Heart right ventricle (tissue), 16 donors: ENCODE results near the gene RTKN2. TPM values are rescaled to one million over a fixed set of nuclear protein-coding genes. Genes with fewer than 3 reads are reported as not detected.

Experiments
- ATAC-seq, 8 donors: fragments of 200-7000 bp; cut with Tn5 transposase; one replicate each; pipeline ENCODE4 v1.9.1; 2020; ENCODE audit warnings: mild to moderate bottlenecking in 8 of 8, moderate library complexity in 8 of 8, moderate number of reproducible peaks in 1 of 8
- DNase-seq, 2 donors: peaks; one replicate each; pipeline ENCODE4 v3.0.0-alpha.2; 2020
- H3K27ac ChIP-seq, 10 donors: fragments of 200-600 bp; sonication (generic) in 2 of 10; one replicate each; pipeline versions ENCODE4 v1.5.0 to v1.8.0; 2020 to 2022; ENCODE audit warnings: mild to moderate bottlenecking in 3 of 10
- H3K27me3 ChIP-seq, 7 donors: fragments of 200-600 bp; one replicate each; pipeline ENCODE4 v1.8.0; 2021 to 2022; ENCODE audit warnings: mild to moderate bottlenecking in 2 of 7
- H3K36me3 ChIP-seq, 9 donors: fragments of 200-600 bp; sonication (generic) in 1 of 9; one replicate each; pipeline versions ENCODE4 v1.5.0 to v1.8.0; 2020 to 2022; ENCODE audit warnings: mild to moderate bottlenecking in 2 of 9
- H3K4me1 ChIP-seq, 9 donors: fragments of 200-600 bp; sonication (generic) in 1 of 9; one replicate each; pipeline versions ENCODE4 v1.5.0 to v1.8.0; 2020 to 2022; ENCODE audit warnings: mild to moderate bottlenecking in 4 of 9
- H3K4me3 ChIP-seq, 10 donors: fragments of 200-600 bp; sonication (generic) in 2 of 10; one replicate each; pipeline versions ENCODE4 v1.5.0 to v1.8.0; 2020 to 2022; ENCODE audit warnings: mild to moderate bottlenecking in 7 of 10, moderate library complexity in 2 of 10
- H3K9me3 ChIP-seq, 11 donors: fragments of 200-600 bp in 10 of 11; sonication (generic) in 2 of 11; one replicate each; pipeline versions ENCODE4 v1.5.0 to v1.8.0; 2013 to 2022; ENCODE audit warnings: mild to moderate bottlenecking in 2 of 11, control low read depth in 1 of 11, moderate library complexity in 1 of 11
- WGBS, 2 donors: extraction: QIAGEN DNeasy Blood & Tissue Kit; methylation state at CpG; one replicate each; pipeline ENCODE4 v1.1.7; 2013; ENCODE audit warnings: inconsistent platforms in 1 of 2; 5-methylcytosine and 5-hydroxymethylcytosine counted together
- intact Hi-C, 10 donors: fragments of 100-400 bp; cut with DNase I; formaldehyde crosslinking; loops; one replicate each; pipeline versions ENCODE4 v1.11.1 to v1.14.2; 2022
- polyA plus RNA-seq, 2 donors: library from polyadenylated mRNA; stranded (reverse); fragments of 200-250 nt; gene quantifications; one replicate each; pipeline ENCODE4 v1.2.3, GENCODE V29; 2013
- total RNA-seq, 10 donors: library from RNA; stranded (reverse); fragmentation: NEBNext Ultra II Directional in 3 of 10; extraction: Animal tissue kit (Norgen Biotek cat#: 25700) in 3 of 10; gene quantifications; one replicate each; pipeline versions ENCODE4 v1.2.1 to v1.2.4, GENCODE V29; 2021 to 2023
- TF ChIP-seq, protein P1 (sequence below), 9 donors: fragments of 200-600 bp; sonication (generic) in 2 of 9; IDR thresholded peaks; one replicate each; pipeline versions ENCODE4 v1.5.0 to v1.8.0; 2021 to 2022; ENCODE audit warnings: antibody characterized with exemption in 9 of 9, mild to moderate bottlenecking in 5 of 9, moderate library complexity in 1 of 9
- donor health status: Arrhythmogenic right ventricular cardiomyopathy.
- donor health status: ischemic (EF 13 %, LVEDD 7.1; RV severe dilation, severe dysfunction).
- donor health status: healthy with polysubstance abuse.
- donor health status: DM: no; HTN: yes; CAD: no.
- donor health status: DM: no; HTN: no; CAD: no.
- donor health status: ischemic (EF 25% LVEDD 6.9; RV normal size, moderate dysfunction).
- donor health status: ischemic (EF 25% LVEDD 5.7; RV mildly dilated, moderate dysfunction).
- donor health status: healthy.
- donor health status: DM: yes; HTN: yes; CAD: no.
- donor health status: Ischemic cardiomyopathy.
- donor health status: ischemic (EF 35%, LVEDD 5.7; RV mildly dilated, moderate dysfunction).
- donor health status: nonischemic (EF 11% LVEDD 7.7; RV severe dilation, severe dysfunction).
- donor health status: DM: yes; HTN: yes; CAD: no.
- donor health status: PGD.
- donor health status: ischemic (EF 29% LVEDD 5.4; RV normal size, mild dysfunction).
- donor health status: nonischemic (EF 23%, LVEDD 6.1; RV moderate dilation, normal function).

The RTKN2 gene
- total and polyA plus RNA-seq, 12 donors, result 0.01 to 0.30 (median 0.14) TPM; not detected in 4

DNA sequence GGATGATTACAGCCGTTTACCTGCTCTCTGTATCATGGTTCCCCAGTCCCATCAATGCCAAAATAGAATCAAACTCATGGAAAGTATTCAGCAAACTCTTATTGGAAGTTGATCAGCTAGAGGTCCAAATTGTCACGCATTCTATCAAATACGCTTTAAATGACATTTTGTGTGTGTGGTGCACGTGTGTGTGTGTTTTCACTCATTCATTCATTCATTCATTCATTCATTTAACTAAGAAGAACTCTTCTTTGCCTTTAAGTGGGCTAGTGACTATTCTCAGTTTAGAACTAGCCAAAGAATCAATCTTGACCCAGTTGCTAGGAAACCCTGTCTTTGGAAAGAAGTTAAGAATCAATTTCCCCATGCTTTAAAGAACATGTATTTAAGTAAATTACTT, 102.8 kb downstream of the RTKN2 start:
- intact Hi-C loops, result no loop called here
- Histone ChIP-seq H3K4me1 (peaks cover 0 to 16% (median 0%) of the 10 kb centered on the region in 9 donors), H3K4me3 (no peak overlapping the region), H3K27ac (no peak overlapping the region), H3K27me3 (no peaks in the 10 kb centered on the region), H3K36me3 (no peaks in the 10 kb centered on the region), H3K9me3 (no peaks in the 10 kb centered on the region)
- DNase-seq, result no peak
- TF ChIP-seq, protein P1, sequence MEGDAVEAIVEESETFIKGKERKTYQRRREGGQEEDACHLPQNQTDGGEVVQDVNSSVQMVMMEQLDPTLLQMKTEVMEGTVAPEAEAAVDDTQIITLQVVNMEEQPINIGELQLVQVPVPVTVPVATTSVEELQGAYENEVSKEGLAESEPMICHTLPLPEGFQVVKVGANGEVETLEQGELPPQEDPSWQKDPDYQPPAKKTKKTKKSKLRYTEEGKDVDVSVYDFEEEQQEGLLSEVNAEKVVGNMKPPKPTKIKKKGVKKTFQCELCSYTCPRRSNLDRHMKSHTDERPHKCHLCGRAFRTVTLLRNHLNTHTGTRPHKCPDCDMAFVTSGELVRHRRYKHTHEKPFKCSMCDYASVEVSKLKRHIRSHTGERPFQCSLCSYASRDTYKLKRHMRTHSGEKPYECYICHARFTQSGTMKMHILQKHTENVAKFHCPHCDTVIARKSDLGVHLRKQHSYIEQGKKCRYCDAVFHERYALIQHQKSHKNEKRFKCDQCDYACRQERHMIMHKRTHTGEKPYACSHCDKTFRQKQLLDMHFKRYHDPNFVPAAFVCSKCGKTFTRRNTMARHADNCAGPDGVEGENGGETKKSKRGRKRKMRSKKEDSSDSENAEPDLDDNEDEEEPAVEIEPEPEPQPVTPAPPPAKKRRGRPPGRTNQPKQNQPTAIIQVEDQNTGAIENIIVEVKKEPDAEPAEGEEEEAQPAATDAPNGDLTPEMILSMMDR (IDR thresholded peaks at IDR 0.05), result no peak
- 93% methylated on average over 4 of the region's 4 CpGs for WGBS, 2 donors
- no peak for ATAC-seq

DNA sequence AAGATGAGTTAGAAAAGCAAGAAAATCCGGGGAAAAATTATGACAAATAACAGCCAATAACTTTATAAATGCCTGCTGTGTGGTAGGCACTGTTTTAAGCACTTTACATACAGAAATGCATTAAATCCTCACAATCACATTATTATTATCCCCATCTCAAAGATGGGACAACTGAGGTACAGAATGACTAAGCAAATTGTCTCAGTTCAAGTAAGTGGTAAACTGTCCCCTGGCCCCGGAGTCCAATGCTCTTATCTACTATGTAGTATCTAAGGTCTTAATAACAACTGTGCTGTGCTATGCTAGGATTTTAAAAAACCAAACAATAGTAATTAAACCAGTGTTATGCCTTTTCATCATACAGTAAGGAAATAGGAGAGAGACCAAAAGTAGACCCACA, 105.6 kb downstream of the RTKN2 start:
- DNase-seq (no peak), ATAC-seq (no peak)
- Histone ChIP-seq H3K4me3 (no peak overlapping the region), H3K36me3 (no peaks in the 10 kb centered on the region), H3K4me1 (peaks cover 0 to 16% (median 0%) of the 10 kb centered on the region in 9 donors), H3K27ac (no peak overlapping the region), H3K27me3 (no peaks in the 10 kb centered on the region), H3K9me3 (no peaks in the 10 kb centered on the region)
- WGBS, 2 donors, result 89 to 95% methylated on average over 2 of the region's 2 CpGs
- TF ChIP-seq, protein P1 (IDR thresholded peaks at IDR 0.05), result no peak
- intact Hi-C loops, result no loop called here

DNA sequence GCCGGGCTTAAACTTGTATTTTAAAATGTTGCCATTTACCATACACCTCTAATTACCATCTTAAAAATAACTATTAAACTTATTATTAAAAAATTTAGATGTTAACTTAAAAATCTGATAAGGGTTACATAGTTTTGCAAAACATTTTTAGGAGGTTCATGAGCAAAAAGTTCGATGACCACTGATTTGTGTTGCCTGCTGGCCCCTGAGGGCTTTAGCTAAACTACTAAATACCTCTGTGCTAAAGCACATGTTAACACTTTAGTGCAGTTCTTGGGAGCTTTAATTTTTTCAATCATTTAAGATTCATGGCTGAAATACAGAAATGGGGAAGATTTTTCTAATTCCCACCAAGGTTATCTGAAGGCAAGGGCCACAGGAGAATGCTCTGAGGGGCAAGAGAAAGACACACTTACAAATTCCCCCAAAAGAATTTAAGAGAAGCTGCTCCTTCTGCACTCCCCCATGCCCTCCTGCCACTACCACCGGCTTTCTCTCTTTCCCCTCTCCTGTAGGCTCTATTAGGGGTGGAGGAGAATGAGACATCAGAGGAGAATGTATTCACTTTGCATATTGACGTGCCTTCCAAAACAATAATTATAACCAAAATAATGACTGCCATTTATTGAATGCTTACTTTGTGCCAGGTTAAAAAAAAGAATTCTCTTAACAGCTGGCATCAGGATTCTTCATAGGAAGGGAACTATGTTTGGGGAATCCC, 106.2 kb downstream of the RTKN2 start:
- Histone ChIP-seq H3K36me3 (no peaks in the 10 kb centered on the region), H3K27me3 (no peaks in the 10 kb centered on the region), H3K4me1 (peaks cover 0 to 18% (median 0%) of the 10 kb centered on the region in 9 donors), H3K9me3 (no peaks in the 10 kb centered on the region), H3K4me3 (no peak overlapping the region), H3K27ac (no peak overlapping the region)
- ATAC-seq, result no peak
- TF ChIP-seq, protein P1 (IDR thresholded peaks at IDR 0.05), result no peak
- 88 to 91% methylated on average over 4 of the region's 4 CpGs for WGBS, 2 donors
- intact Hi-C loops, result no loop called here
- no peak for DNase-seq

DNA sequence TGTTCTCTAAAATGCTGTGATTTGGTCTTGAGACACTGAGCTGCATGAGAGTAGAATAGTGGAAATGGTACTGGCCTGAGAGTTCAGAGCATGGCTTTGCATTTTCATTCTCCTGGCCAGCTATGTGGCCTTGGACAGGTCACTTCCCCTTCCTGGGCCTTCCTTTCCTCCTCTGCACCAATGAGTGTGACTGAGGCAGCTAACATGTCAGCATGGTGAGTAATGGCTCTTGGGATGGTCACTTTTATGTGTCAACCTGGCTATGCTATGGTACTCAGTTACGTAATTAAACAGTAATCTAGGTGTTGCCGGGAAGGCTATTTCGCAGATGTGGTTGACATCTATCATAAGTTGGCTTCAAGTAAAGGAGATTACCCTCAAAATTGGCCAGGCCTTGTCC, 109.3 kb downstream of the RTKN2 start:
- Histone ChIP-seq H3K9me3 (no peaks in the 10 kb centered on the region), H3K27ac (no peak overlapping the region), H3K27me3 (no peaks in the 10 kb centered on the region), H3K36me3 (no peaks in the 10 kb centered on the region), H3K4me1 (peaks cover 0 to 6% (median 0%) of the 10 kb centered on the region in 9 donors), H3K4me3 (no peak overlapping the region)
- TF ChIP-seq, protein P1 (IDR thresholded peaks at IDR 0.05), result no peak
- intact Hi-C loops, result no loop called here
- DNase-seq, result no peak
- ATAC-seq, result no peak
- 98% methylated on average over 3 of the region's 3 CpGs for WGBS, 2 donors
